RWPE2 (cell line): ENCODE results near the gene PDF.
A peak's percentile ranks its signal among the peaks of the same experiment; 100 is the strongest.
"Not testable (repeated sequence)": the region's sequence is repeated elsewhere in the genome, so short reads cannot be mapped to it uniquely, and the experiment has no call there.

Experiments used
- ATAC-seq: fragments of 200-7000 bp; cut with Tn5 transposase; 3 replicates; pipeline ENCODE4 v1.9.1; 2021; ENCODE audit warnings: low read depth
- DNase-seq: peaks from one replicate; pipeline ENCODE4 v3.0.0-alpha.2; 2020; ENCODE audit warnings: low spot score
- H3K27ac ChIP-seq: fragments of 450-650 bp; 2 replicates; pipeline ENCODE4 v1.5.1; 2017; ENCODE audit warnings: mild to moderate bottlenecking; ENCODE audit not compliant: poor library complexity, severe bottlenecking
- H3K27me3 ChIP-seq: fragments of 250-450 bp; sonication (Bioruptor Pico); 2 replicates; pipeline ENCODE4 v1.5.1; 2021; ENCODE audit warnings: mild to moderate bottlenecking, moderate library complexity; ENCODE audit not compliant: insufficient read depth, poor library complexity, severe bottlenecking
- H3K36me3 ChIP-seq: fragments of 250-450 bp; sonication (Bioruptor Pico); 2 replicates; pipeline ENCODE4 v1.5.1; 2020; ENCODE audit warnings: low read depth, mild to moderate bottlenecking, moderate library complexity
- H3K4me1 ChIP-seq: fragments of 250-450 bp; sonication (Bioruptor Pico); 2 replicates; pipeline ENCODE4 v1.5.1; 2021; ENCODE audit warnings: mild to moderate bottlenecking, moderate library complexity; ENCODE audit not compliant: insufficient read depth, poor library complexity, severe bottlenecking
- H3K4me3 ChIP-seq: fragments of 250-450 bp; sonication (Bioruptor Pico); 2 replicates; pipeline ENCODE4 v1.5.1; 2021; ENCODE audit warnings: mild to moderate bottlenecking, moderate library complexity; ENCODE audit not compliant: severe bottlenecking
- H3K9me3 ChIP-seq: fragments of 250-450 bp; sonication (Bioruptor Pico); 2 replicates; pipeline ENCODE4 v1.5.1; 2021; ENCODE audit warnings: mild to moderate bottlenecking, moderate library complexity; ENCODE audit not compliant: severe bottlenecking
- CTCF ChIP-seq: fragments of 450-650 bp; IDR thresholded peaks from one replicate; pipeline ENCODE4 v1.5.1; 2017; ENCODE audit warnings: mild to moderate bottlenecking, moderate library complexity; ENCODE audit not compliant: poor library complexity, severe bottlenecking

The PDF gene

GRCh38 chr16:69365901-69366300, 35.5 kb upstream of the PDF start:
- H3K27ac ChIP-seq = no peak overlapping the region
- H3K4me1 ChIP-seq = no peaks in the 10 kb centered on the region
- no peaks in the 10 kb centered on the region for H3K27me3 ChIP-seq
- DNase-seq (peak; percentile 3), ATAC-seq (no peak)
- H3K4me3 ChIP-seq = no peak overlapping the region
- peaks cover 62% of the 10 kb centered on the region for H3K36me3 ChIP-seq
- TF ChIP-seq CTCF = no peak
- no peaks in the 10 kb centered on the region for H3K9me3 ChIP-seq

- H3K4me1 ChIP-seq = no peaks in the 10 kb centered on the region
- DNase-seq (peak; percentile 23), ATAC-seq (no peak)
- no peak overlapping the region for H3K27ac ChIP-seq
- peaks cover 44% of the 10 kb centered on the region for H3K36me3 ChIP-seq
- TF ChIP-seq CTCF = no peak
- no peak overlapping the region for H3K4me3 ChIP-seq
- no peaks in the 10 kb centered on the region for H3K27me3 ChIP-seq
- no peaks in the 10 kb centered on the region for H3K9me3 ChIP-seq
Observed at GRCh38 chr16:69364088-69364487, 33.7 kb upstream of the PDF start.

- no peaks in the 10 kb centered on the region for H3K9me3 ChIP-seq
- no peaks in the 10 kb centered on the region for H3K4me1 ChIP-seq
- ATAC-seq (peak; percentile 55; the same call in 2 of the 3 replicates), DNase-seq (peak; percentile 52)
- no peak for TF ChIP-seq CTCF
- H3K27ac ChIP-seq = no peak overlapping the region
- H3K27me3 ChIP-seq = no peaks in the 10 kb centered on the region
- H3K4me3 ChIP-seq = no peak overlapping the region
- H3K36me3 ChIP-seq = peaks cover 38% of the 10 kb centered on the region
Observed at GRCh38 chr16:69363281-69363717, 32.9 kb upstream of the PDF start.

GRCh38 chr16:69360070-69360469, 29.7 kb upstream of the PDF start:
- H3K36me3 ChIP-seq = peaks cover 26% of the 10 kb centered on the region
- ATAC-seq, H3K27me3 ChIP-seq, H3K9me3 ChIP-seq, H3K4me1 ChIP-seq, H3K27ac ChIP-seq, H3K4me3 ChIP-seq: not testable (repeated sequence)
- DNase-seq = peak; percentile 17

GRCh38 chr16:69351309-69352027, 21.1 kb upstream of the PDF start, which contains the start of gene TMED6:
TSS of gene TMED6 (minus strand) at chr16:69351786. CDS start at chr16:69351753, 33 bp downstream.
- Histone ChIP-seq H3K36me3 (peaks cover 13% of the 10 kb centered on the region), H3K4me1 (no peaks in the 10 kb centered on the region), H3K4me3 (no peak within 1 kb of the TSS), H3K27me3 (no peaks in the 10 kb centered on the region), H3K9me3 (no peaks in the 10 kb centered on the region), H3K27ac (no peak within 1 kb of the TSS)
- no peak for TF ChIP-seq CTCF
- DNase-seq = peak; percentile 44
- ATAC-seq = no peak
